ENCODE results near the gene AGPAT4. TPM values are rescaled to one million over a fixed set of nuclear protein-coding genes. Genes with fewer than 3 reads are reported as not detected.

AGPAT4 gene
- polyA plus RNA-seq, 1 donor (not counting 4 experiments of a cell fraction or from before 2014, with no cell fraction given) = 8.4 TPM

- peaks cover 7 to 13% of the 10 kb centered on the region in 2 experiments for H3K36me3 ChIP-seq (ENCODE audit: control insufficient read depth in 2 of 2, extremely low read depth in 1 of 2, insufficient read depth in 2 of 2, low read length in 2 of 2)
- no peaks in the 10 kb centered on the region for H3K27me3 ChIP-seq (ENCODE audit: control insufficient read depth, extremely low read depth, insufficient read depth, low read length)
- H3K9me3 ChIP-seq (ENCODE audit: control insufficient read depth, low read depth, low read length) = no peaks in the 10 kb centered on the region
- no peak overlapping the region for H2AFZ ChIP-seq (ENCODE audit: control insufficient read depth, low read length)
- no peak overlapping the region for H3K4me3 ChIP-seq (ENCODE audit: control insufficient read depth in 2 of 3, extremely low read depth in 1 of 3, insufficient read depth in 2 of 3, low read depth in 1 of 3, low read length in 3 of 3)
- H3K4me1 ChIP-seq (ENCODE audit: control insufficient read depth, extremely low read depth, insufficient read depth, low read length) = no peaks in the 10 kb centered on the region
- DNase-seq (ENCODE audit: low read depth, low spot score) (no peak), FAIRE-seq (no peak)
- no peak overlapping the region for H3K4me2 ChIP-seq (ENCODE audit: control insufficient read depth, extremely low read depth, insufficient read depth, low read depth, low read length)
- H4K20me1 ChIP-seq (ENCODE audit: control insufficient read depth, extremely low read depth, insufficient read depth, low read length) = no peaks in the 10 kb centered on the region
- TF ChIP-seq, protein P1, sequence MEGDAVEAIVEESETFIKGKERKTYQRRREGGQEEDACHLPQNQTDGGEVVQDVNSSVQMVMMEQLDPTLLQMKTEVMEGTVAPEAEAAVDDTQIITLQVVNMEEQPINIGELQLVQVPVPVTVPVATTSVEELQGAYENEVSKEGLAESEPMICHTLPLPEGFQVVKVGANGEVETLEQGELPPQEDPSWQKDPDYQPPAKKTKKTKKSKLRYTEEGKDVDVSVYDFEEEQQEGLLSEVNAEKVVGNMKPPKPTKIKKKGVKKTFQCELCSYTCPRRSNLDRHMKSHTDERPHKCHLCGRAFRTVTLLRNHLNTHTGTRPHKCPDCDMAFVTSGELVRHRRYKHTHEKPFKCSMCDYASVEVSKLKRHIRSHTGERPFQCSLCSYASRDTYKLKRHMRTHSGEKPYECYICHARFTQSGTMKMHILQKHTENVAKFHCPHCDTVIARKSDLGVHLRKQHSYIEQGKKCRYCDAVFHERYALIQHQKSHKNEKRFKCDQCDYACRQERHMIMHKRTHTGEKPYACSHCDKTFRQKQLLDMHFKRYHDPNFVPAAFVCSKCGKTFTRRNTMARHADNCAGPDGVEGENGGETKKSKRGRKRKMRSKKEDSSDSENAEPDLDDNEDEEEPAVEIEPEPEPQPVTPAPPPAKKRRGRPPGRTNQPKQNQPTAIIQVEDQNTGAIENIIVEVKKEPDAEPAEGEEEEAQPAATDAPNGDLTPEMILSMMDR (optimal IDR thresholded peaks at IDR 0.05 in 1 of 3, IDR thresholded peaks at IDR 0.05 in 1 of 3, conservative IDR thresholded peaks at IDR 0.05 in 1 of 3; ENCODE audit: extremely low read depth in 1 of 3, insufficient read depth in 2 of 3, low read length in 3 of 3) = no peak
- TF ChIP-seq EZH2 (IDR thresholded peaks at IDR 0.05; ENCODE audit: low read length) = no peak
- H3K79me2 ChIP-seq (ENCODE audit: control insufficient read depth, insufficient read depth, low read length) = no peaks in the 10 kb centered on the region
- no peaks in the 10 kb centered on the region for H3K9me1 ChIP-seq (ENCODE audit: control insufficient read depth, extremely low read depth, insufficient read depth, low read length)
- dilution Hi-C loops (cut with MboI; ENCODE audit: extremely low pct_ligation_motif_present, low sequenced_read_pairs) = no loop called here
- H3K9ac ChIP-seq (ENCODE audit: control insufficient read depth, extremely low read depth, insufficient read depth, low read length) = no peak overlapping the region
- H3K27ac ChIP-seq (ENCODE audit: control insufficient read depth, insufficient read depth, low read length) = no peak overlapping the region
Measured at GRCh38 chr6:161132384-161132783, 141.5 kb downstream of the AGPAT4 start.

DNA sequence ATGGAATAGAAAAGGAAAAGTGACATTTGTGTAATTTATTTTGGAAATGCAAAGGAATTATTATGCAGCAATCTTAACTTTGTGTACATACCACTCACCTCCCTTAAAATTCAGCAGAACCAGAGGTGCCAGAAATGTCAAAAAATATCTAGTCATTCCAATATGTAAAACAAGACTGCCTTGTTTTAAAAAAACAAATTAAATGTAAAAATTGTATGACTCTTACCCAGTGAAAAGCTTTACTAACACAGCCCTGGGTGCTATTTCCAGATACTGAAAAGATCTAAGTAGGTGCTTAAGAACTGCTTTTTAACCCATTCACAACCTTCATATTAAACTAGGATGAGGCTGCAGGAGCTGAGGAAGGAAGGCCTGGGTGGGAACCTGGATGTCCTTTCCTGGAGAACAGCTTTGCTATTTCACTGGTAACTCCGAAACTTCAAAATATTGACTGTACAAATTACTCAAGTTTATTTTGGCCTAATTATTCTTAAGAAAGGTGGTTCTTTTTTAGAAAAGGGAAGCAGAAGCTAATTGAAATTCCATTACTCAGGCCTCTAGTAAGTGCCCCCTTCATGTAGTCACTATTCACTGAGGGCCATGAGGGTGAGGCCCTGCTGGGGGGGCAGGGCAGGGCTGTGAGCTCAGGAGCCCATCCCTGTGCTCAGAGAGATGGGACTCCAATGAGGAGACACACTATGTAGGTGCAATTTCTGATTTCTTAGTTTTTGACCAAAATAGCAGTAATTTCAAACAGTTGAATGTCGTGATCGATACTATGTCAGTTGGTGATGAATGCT lies 142.7 kb downstream of the AGPAT4 start:
- DNase-seq (ENCODE audit: low read depth, low spot score) (no peak), FAIRE-seq (no peak)
- no peaks in the 10 kb centered on the region for H4K20me1 ChIP-seq (ENCODE audit: control insufficient read depth, extremely low read depth, insufficient read depth, low read length)
- H2AFZ ChIP-seq (ENCODE audit: control insufficient read depth, low read length) = no peak overlapping the region
- dilution Hi-C loops (cut with MboI; ENCODE audit: extremely low pct_ligation_motif_present, low sequenced_read_pairs) = no loop called here
- H3K27ac ChIP-seq (ENCODE audit: control insufficient read depth, insufficient read depth, low read length) = no peak overlapping the region
- peaks cover 7 to 14% of the 10 kb centered on the region in 2 experiments for H3K36me3 ChIP-seq (ENCODE audit: control insufficient read depth in 2 of 2, extremely low read depth in 1 of 2, insufficient read depth in 2 of 2, low read length in 2 of 2)
- H3K79me2 ChIP-seq (ENCODE audit: control insufficient read depth, insufficient read depth, low read length) = no peaks in the 10 kb centered on the region
- no peak overlapping the region for H3K4me2 ChIP-seq (ENCODE audit: control insufficient read depth, extremely low read depth, insufficient read depth, low read depth, low read length)
- H3K9me3 ChIP-seq (ENCODE audit: control insufficient read depth, low read depth, low read length) = no peaks in the 10 kb centered on the region
- H3K9me1 ChIP-seq (ENCODE audit: control insufficient read depth, extremely low read depth, insufficient read depth, low read length) = no peaks in the 10 kb centered on the region
- TF ChIP-seq, protein P1 (optimal IDR thresholded peaks at IDR 0.05 in 1 of 3, IDR thresholded peaks at IDR 0.05 in 1 of 3, conservative IDR thresholded peaks at IDR 0.05 in 1 of 3; ENCODE audit: extremely low read depth in 1 of 3, insufficient read depth in 2 of 3, low read length in 3 of 3) = no peak
- TF ChIP-seq EZH2 (IDR thresholded peaks at IDR 0.05; ENCODE audit: low read length) = no peak
- no peak overlapping the region for H3K4me3 ChIP-seq (ENCODE audit: control insufficient read depth in 2 of 3, extremely low read depth in 1 of 3, insufficient read depth in 2 of 3, low read depth in 1 of 3, low read length in 3 of 3)
- no peaks in the 10 kb centered on the region for H3K27me3 ChIP-seq (ENCODE audit: control insufficient read depth, extremely low read depth, insufficient read depth, low read length)
- H3K9ac ChIP-seq (ENCODE audit: control insufficient read depth, extremely low read depth, insufficient read depth, low read length) = no peak overlapping the region
- no peaks in the 10 kb centered on the region for H3K4me1 ChIP-seq (ENCODE audit: control insufficient read depth, extremely low read depth, insufficient read depth, low read length)
